NCI-H69 (cell line): ENCODE measurements around the gene SPOPL.
"Not testable (repeated sequence)": the region's sequence is repeated elsewhere in the genome, so short reads cannot be mapped to it uniquely, and the experiment has no call there.

Experiments
- DNase-seq: peaks from one replicate; lab custom pipeline; 2025; lab: John Stamatoyannopoulos, UW

The SPOPL gene

DNA sequence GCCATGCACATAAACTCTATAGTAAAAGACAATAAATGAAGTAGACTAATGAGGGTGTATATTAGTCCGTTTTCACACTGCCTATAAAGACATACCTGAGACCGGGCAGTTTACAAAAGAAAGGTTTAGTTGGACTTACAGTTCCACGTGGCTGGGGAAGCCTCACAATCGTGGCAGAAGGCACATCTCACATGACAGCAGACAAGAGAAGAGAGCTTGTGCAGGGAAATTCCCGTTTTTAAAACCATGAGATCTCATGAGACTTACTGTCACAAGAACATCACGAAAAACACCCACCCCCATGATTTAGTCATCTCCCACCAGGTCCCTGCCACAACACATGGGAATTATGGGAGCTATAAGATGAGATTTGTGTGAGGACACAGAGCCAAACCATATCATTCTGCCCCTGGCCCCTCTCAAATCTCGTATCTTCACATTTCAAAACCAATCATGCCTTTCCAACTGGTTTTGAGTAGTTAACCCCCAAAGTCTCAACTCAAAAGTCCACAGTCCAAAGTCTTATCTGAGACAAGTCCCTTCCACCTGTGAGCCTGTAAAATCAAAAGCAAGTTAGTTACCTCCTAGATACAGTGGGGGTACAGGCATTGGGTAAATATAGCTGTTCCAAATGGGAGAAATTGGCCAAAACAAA lies 21.6 kb downstream of the SPOPL start:
- not testable (repeated sequence) for DNase-seq

DNA sequence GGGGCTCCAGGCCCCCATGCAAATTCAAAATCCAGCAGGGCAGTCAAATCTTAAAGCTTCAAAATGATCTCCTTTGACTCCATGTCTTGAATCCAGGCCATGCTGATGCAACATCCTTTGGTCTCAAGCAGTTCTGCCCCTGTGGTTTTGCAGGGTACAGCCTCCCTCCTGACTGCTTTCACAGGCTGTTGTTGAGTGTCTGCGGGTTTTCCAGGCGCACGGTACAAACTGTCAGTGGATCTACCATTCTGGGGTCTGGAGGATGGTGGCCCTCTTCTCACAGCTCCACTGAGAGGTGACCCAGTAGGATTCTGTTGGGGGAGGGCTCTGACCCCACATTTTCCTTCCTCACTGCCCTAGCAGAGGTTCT lies 22.1 kb downstream of the SPOPL start:
- DNase-seq: not testable (repeated sequence)

GRCh38 chr2:138524353-138524752 lies 22.8 kb downstream of the SPOPL start:
- DNase-seq: not testable (repeated sequence)

GRCh38 chr2:138531913-138532312 lies 30.3 kb downstream of the SPOPL start:
- DNase-seq: no peak

DNA sequence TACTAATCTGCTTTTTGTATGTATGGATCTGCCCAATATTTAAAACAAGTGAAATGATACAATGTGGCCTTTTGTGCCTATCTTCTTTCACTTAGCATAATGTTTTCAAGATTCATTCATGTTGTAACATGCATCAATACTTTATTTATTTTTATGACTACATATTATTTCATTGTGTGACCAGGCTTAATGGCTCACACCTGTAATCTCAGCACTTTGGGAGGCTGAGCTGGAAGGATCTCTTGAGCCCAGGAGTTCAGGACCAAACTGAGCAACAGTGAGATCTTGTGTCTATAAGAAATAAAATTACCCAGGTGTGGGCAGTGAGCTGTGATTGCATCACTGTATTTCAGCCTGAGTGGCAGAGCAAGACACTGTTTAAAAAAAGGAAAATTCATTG lies 33.2 kb downstream of the SPOPL start:
- DNase-seq: peak; percentile 58

DNA sequence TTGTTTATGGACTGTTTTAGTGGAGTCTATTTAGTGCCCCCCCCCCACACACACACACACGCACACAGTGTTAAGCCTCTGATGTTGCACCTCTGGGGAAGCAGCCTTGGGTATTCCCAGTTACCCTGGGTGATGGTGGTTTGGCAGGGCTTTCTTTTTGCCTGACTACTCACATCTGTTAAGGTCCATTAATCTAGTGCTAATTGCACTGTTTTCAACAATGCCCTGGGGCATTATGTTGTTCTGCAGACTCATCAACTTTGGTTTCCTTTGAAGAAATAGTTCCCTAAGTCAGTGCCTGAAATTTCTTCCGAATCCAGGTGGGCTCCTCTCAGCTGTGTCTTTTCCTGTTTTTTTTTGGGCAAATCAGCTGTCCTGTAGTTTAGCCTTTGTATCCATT lies 34.7 kb downstream of the SPOPL start:
- DNase-seq: peak; percentile 90

GRCh38 chr2:138536740-138537139 lies 35.2 kb downstream of the SPOPL start:
- DNase-seq: no peak

GRCh38 chr2:138537170-138537915 lies 35.8 kb downstream of the SPOPL start:
- DNase-seq: no peak

DNA sequence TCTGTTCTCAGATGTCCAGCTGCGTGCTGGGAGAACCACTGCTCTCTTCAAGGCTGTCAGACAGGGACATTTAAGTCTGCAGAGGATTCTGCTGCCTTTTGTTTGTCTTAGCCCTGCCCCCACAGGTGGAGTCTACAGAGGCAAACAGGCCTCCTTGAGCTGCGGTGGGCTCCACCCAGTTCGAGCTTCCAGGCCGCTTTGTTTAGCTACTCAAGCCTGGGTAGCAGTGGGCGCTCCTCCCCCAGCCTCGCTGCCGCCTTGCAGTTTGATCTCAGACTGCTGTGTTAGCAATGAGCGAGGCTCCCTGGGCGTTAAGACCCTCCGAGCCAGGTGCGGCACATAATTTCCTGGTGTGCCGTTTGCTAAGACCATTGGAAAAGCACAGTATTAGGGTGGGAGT lies 42.6 kb downstream of the SPOPL start:
- DNase-seq: not testable (repeated sequence)

DNA sequence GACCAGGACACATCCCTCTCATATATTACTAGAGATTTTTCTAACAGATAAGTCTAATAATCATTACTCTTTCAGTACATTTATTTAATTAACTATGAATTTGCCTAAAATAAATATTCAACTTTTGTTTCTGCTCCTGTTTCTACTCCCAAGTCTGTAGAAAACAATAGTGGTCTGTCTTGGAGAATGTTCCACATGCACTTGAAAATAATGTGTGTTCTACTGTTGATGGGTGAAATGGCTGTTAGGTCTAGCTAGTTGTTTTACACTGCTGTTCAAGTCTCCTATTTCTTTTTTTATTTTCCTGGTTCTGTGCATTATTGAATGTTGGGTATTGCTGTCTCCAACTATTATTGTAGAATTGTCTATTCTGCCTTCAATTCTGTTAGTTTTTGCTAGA lies 47.2 kb downstream of the SPOPL start:
- no peak for DNase-seq

GRCh38 chr2:138550172-138550571 lies 48.6 kb downstream of the SPOPL start:
- no peak for DNase-seq

DNA sequence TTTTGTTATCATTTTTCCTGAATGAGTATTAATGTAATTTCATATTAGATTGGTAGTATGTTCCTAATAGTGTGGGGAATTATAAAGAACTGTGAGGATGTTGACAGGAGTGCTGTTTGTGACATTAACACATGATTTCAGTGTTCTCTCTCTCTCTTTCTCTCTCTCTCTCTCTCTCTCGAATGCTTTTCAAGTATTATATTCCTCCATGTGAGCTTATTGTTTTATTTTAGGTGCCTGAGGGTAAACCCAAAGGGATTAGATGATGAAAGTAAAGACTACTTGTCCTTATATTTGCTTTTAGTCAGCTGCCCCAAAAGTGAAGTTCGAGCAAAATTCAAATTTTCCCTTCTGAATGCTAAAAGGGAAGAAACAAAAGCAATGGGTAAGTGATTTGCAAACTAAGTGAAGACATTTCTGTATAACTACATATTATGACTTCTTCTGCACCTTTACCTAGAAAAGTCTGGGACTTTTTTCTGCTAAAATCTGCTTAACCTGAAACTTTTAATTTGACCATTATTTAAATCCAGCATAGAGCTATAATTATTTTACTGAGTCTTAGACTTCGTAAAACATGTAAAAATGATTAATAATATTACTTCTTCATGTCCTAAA lies 49.2 kb downstream of the SPOPL start:
- no peak for DNase-seq

DNA sequence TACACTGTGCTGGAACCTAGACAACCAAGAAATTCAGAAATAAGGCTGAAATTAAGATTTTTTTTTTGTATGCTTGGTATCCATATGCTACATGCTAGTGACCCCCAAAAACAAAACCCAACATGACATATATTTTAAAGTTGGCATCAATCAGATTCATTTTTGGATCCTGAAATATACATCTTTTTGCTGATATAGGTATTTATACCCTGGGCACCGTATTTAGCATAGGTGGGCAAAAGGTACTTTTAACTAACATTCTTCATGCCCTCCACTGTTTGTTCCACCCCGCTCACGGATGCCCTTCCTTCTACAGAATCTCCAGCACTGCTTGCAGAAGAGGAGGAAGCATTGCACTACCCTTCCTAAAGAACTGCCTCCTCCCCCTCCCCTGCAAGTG lies 52.6 kb downstream of the SPOPL start:
- peak; percentile 10 for DNase-seq

- DNase-seq: peak; percentile 2
These were observed 58.1 kb downstream of the SPOPL start for GRCh38 chr2:138559641-138560040.

- DNase-seq: no peak
These were observed 63.1 kb downstream of the SPOPL start for GRCh38 chr2:138564586-138565229.

DNA sequence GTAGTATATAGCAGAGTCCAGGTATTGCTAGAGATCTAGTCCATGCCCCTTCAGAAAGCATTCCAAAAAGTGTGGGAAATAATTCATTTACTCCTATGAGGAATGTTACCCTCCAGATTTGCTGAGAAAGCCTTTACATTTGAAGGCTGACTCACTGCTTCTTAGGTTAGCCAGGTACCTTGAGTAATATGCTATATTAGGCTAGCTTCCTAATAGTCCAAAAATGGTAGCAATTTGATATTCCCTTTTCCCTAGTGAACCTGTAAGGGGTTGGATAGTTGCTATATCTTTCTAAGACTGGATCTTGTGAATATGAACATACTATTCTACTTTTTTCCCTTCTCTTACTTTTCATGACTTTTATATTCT lies 63.6 kb downstream of the SPOPL start:
- DNase-seq: no peak

DNA sequence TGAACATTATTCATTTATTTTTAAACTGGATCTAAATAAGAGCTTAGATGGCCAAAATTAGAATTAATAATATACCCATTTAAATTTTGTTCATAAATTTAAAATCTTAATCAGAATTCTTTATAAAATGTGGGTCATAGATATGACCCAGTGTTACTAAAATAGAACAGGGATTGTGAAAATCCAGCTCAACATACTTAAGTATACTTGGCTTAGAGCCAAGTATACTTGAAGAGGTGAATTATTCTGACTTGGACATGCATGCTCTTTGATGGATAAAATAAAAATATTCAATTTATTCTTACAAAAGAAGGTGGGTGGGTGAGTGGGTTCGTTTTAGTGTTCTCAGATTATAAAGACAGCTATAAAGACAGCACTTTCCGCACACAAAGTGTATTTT lies 70.7 kb downstream of the SPOPL start:
- peak; percentile 27 for DNase-seq

DNA sequence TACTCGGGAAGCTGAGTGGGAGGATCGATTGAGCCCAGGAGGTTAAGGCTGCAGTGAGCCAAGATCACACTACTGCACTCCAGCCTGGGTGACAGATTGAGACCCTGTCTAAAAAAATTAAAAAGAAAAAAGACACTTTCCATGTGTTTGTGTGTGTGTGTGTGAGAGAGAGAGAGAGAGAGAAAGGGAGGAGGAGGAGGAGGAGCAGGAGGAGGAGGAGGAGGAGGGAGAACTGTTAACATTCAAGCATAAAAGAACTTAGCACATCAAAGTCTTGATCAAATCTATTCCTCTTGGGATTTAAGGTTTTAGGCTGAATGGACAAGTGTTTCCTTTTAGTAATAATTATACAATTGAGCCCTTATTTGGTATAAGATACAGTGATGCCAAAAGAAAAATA lies 75.5 kb downstream of the SPOPL start:
- DNase-seq: no peak

GRCh38 chr2:138579556-138579955 lies 78.0 kb downstream of the SPOPL start:
- no peak for DNase-seq

GRCh38 chr2:138581909-138582308 lies 80.3 kb downstream of the SPOPL start:
- DNase-seq: no peak

DNA sequence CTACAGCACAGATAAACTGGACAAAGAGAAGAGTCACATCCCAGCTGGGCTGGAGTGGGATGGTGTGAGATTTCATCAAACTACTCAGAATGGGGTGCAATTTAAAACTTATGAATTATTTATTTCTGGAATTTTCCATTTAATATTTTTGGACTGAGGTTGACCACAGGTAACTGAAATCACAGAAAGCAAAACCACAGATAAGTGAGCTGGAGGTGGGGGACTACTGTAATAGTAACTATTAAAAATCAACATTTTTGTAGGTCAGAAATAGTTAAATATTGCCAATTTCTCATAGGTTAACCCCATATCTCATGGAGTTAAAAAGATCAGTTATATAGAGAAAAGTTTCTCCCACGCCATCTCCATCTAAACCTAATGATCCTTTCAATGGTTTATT lies 88.1 kb downstream of the SPOPL start:
- DNase-seq: no peak

GRCh38 chr2:138596403-138596802 lies 94.8 kb downstream of the SPOPL start:
- DNase-seq: no peak
